DMS153 treated with DMSO at 0.1 percent for 48 hours (cell line): ENCODE results near the gene PTPN2.
"Not testable (repeated sequence)": the region's sequence is repeated elsewhere in the genome, so short reads cannot be mapped to it uniquely, and the experiment has no call there.

ENCODE experiments used
- DNase-seq: peaks from one replicate; lab custom pipeline; 2025; ENCODE audit not compliant: unreplicated experiment; lab: John Stamatoyannopoulos, UW

PTPN2 gene

DNA sequence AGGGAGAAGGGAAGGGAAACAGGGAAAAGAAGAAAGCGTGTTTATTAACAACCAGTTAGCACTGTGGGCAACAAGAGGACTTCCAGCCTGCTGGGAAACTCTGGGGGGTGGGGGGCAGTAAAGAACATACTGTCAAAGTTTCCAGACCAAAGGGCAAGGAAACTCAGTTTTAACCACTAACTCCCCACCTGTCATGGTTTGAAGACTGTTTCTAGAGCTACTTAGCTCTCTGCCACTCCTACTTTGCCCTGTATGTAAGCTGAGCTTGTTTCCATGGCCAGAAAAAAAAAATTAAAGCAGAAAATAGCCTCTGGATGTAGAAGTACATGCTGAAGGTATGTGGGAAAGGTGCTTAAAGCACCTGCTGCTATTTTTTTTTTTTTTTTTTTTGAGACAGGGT lies 11.0 kb upstream of the PTPN2 start:
- no peak for DNase-seq

DNA sequence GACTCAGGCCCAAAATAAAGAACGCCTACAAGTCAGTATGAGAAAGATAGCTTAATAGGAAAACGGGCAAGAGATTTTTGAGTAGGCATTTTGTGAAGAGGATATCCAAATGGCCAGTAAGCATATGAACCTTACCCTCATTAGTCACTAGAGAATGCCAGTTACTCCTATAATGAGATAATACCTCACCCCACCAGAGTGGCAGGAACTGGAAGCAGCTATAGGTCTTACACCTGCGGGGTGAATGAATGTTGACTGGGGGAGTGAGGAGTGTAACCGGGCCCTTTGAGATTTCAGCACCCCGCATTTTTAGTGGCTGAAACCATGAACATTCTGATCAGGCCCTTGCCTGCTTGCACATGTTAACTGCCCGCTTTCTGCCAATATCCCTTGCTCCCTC lies 7.5 kb upstream of the PTPN2 start:
- DNase-seq = no peak

DNA sequence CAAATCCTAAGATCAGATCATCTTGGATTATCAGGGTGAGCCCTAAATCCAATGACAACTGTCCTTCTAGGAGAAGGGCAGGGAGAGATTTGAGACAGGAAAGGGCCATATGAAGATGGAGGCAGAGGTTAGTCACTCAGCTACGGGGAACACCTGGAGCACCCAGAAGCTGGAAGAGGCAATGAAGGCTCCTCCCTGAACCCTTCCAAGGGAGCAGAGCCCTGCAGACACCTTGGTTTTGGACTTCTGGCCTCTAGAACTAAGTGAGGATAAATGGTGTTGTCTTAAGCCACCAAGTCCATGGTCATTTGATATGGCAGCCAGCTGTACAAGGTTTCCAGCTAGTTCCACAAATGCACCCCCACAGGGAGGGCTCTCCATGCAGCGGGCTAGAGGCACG lies 6.9 kb upstream of the PTPN2 start:
- no peak for DNase-seq

DNA sequence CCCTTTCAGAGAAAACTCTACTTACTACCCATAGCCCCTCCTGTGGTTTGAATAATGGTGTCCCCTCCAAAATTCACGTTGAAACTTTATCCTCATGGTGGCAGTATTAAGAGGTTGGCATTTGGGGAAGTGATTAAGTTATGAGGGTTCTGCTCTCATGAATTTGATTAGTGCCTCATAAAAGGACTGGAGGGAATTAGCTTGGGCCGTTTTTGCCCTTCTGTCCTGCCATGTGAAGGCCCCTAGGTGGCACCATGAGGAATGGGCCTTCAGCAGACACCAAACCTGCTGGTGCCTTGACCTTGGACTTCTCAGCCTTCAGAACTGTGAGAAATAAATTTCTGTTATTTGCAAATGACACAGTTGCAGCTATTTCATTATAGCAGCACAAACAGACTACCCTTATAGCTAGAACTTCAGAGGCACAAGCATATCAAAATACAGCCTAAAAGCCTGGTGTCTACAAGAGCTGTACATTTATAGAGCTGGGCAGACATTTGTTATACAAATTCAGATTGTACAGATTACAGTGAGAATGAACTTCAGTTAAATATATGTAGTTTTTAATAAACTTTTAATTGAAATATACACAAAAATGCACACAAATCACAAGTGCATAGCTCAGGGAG lies 2.6 kb upstream of the PTPN2 start:
- no peak for DNase-seq

DNA sequence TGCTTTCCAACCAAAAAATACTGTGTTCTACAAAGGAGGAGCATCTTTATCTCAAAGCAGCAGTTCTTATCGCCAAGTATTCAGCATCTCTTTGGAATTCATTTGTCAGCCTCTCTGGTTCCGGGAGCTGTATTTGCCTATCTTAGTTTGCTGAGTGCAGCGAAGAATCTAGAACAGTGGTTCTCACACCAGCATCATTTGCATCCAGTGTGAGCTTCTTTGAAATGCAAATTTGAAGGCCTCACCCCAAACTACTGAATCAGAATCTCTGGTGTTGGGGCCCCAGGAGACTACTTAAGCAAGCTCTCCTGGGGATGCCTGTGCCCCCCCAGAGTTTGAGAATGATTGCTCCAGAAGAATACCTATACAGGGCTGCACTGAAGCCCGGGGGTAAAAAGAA lies 1.5 kb upstream of the PTPN2 start:
- no peak for DNase-seq

DNA sequence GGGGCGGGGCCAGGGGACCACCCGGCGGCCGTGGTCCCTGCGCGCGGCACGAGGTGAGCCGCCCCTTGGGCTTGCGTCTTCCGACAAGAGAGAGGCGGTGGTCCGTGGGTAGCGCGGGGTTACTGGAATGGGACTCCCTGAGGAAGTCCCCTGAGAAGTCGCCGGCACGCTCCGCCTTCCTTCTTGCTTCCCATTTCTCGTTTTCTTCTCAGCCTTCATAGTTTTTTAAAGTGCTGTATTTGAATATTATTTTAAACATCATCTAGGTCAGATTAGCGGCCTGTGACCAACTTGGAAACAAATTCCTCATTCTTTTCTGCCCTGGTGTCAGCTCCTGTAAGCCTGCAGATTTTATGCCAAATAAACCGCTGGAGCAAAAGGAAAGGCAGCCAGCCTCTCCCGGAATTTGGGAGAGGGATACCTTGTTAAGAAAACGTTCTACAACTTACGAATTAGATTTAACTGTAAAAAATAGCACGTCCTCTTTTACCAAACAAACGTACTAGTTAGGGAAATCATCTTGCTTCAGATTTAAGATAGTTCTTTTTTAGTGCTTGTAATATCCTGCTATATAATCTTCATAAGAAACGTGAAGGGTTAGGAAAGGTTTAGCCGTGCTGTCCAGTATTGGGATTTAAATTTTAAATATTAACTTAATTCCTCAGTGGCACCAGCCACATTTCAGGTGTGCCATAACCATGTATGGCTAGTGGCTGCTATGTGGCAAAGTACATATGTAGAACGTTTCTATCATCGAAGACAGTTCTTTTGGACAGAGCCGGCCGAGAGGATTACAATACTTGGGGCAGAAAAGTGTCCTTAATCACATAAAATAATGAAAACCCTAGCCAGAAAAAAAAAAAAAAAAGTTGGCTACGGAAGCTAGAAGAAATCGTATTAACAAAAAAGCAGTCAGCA lies 628 bp upstream of the PTPN2 start:
- DNase-seq = no peak

DNA sequence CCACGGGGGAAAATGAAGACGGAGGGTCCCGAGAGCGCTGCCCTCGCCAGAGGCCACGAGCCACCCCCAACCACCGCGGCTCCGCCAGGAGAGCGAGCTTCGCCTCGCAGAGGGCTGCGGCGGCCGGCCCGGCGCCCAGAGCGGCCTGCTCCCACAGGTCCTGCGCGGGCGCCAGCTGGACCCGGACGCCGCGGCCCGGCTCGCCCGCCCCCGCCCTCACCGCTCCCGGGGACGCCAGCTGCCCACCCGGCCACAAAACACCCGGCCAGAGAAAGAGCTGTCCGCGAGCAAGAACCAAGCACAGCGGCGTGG lies 709 bp downstream of the PTPN2 start:
- DNase-seq = no peak

DNA sequence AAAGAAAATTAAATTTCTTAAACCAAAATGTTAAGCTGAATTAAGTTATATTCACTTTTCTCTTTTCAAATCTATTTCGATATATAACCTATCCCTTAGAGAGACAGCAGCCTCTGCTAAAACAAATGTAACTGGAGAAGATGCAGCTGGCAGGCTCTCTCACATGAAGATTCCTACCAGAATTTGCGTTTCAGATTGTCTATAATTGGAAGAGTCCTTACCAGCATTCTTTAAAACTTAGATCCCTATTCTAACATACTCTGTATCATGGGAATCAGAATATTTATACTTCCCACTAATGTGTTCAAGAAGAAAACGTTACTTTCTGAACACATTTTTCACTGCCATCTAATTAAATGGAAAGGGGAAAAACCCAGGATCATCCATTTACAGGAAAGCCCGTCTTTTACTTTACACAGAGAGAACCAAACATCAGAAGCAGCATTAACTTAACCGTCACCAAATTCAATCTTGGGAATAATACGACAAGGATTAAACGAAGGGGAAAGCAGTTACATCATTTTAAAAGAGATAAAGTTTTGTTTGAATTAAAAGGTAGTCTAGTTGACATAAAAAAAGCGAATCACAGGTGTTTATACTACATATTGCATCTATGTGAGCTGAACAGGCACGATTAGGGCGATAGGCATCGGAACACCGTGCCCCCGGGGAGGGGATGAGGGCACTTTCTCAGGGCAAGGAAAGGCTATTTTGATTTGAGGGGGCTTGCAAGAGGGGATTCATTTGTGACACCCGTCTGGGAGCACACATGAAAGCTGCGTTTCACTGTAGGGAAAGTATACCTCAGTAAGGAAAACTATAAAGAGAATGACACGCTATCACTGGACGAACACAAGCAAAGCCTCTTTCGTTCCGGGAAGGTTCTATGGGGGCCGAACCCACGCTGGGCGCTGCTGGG lies 1.3 kb downstream of the PTPN2 start:
- DNase-seq = no peak

DNA sequence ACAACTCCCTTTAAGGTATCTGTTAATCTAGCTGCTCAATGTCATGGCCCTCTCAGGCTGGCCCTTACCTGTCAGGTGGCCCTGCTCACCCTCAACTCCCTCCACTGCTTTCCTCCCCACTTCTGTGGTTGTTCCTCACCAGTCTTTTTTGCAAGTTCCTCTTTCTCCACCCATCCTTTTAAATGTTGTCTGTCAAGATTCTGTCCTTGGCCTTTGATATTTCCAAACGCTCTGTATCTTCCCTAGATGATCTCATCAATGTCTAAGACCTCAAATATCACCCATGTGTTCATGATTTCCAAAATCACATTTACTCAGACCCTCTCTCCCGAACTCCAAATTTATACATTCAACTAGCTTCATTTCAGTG lies 3.5 kb downstream of the PTPN2 start:
- no peak for DNase-seq

DNA sequence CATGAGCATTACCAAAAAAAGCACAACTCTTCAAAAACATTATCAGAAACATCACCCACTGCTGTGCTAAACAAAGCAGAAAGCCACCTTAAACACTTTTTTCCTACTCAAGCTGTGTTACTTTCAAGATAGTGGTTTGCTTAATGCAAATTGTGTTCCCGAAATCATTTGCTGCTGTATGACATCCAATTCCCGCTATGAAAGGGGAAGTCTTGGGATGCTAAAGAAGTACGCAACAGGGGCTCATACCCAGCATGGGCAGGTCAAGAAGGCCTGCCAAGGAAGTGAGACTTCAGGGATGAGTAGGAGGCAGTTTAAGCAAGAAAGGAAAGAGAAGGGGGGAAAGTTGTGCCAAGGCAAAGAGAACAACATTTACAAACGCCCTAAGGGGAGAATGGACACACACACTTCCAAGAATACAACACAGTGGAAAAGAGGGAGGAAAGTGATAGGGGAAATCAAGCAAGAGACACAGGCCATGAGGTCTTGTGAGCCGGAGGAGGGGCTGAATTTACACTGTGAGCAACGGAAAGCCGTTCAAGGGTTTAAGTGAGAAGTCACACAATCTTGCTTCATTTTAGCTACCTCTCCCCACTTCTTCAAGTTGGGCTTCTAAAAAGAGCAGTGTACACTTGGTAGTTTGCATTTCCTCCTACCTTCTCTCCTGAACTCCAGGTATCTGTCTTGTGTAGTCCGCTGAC lies 4.0 kb downstream of the PTPN2 start:
- no peak for DNase-seq

DNA sequence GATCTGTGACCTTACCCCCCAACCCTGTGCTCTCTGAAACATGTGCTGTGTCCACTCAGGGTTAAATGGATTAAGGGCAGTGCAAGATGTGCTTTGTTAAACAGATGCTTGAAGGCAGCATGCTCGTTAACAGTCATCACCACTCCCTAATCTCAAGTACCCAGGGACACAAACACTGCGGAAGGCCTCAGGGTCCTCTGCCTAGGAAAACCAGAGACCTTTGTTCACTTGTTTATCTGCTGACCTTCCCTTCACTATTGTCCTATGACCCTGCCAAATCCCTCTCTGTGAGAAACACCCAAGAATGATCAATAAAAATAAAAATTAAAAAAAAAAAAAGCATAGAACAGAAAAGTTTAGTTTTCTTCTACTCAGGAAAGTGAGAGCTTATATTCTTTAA lies 9.0 kb downstream of the PTPN2 start:
- DNase-seq = not testable (repeated sequence)

DNA sequence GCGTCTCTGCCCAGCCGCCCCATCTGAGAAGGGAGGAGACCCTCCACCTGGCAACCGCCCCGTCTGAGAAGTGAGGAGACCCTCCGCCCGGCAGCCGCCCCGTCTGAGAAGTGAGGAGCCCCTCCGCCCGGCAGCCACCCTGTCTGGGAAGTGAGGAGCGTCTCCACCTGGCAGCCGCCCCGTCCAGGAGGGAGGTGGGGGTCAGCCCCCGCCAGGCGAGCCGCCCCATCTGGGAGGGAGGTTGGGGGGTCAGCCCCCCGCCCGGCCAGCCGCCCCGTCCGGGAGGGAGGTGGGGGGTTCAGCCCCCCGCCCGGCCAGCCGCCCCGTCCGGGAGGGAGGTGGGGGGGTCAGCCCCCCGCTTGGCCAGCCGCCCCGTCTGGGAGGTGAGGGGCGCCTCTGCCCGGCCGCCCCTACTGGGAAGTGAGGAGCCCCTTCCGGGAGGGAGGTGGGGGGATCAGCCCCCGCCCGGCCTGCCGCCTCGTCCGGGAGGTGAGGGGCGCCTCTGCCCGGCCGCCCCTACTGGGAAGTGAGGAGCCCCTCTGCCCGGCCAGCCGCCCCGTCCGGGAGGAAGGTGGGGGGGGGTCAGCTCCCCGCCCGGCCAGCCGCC lies 10.0 kb downstream of the PTPN2 start:
- not testable (repeated sequence) for DNase-seq

DNA sequence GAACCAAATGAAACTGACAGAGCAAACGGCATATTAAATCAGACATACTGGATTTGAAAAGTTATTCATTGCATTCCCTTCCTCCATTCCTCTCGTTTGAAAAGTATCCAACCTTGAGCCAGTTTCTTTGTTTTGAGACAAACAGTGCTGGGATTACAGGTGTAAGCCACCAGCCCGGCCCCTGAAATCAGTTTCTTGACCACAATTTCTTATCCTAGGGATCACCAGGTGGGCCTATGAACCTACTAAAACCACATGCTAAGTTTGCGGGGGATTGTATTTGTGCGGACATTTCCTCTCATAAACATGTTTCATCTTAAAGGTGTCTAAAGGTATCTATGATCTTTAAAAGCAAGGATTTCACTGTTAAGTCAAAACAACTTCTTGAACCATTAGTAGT lies 11.6 kb downstream of the PTPN2 start:
- DNase-seq = no peak

DNA sequence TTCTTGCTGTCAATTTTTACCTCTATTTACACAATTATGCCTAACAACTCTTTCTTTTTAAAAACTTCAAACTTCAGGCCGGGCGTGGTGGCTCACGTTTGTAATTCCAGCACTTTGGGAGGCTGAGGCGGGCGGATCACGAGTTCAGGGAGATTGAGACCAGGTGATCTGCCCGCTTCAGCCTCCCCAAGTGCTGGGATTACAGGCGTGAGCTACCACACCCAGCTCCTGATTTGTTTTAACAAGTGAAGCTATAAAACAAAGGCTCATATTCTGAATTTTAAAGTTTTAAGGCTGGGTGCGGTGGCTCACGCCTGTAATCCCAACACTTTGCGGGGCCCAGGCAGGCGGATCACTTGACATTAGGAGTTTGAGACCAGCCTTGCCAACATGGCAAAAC lies 15.5 kb downstream of the PTPN2 start:
- no peak for DNase-seq

DNA sequence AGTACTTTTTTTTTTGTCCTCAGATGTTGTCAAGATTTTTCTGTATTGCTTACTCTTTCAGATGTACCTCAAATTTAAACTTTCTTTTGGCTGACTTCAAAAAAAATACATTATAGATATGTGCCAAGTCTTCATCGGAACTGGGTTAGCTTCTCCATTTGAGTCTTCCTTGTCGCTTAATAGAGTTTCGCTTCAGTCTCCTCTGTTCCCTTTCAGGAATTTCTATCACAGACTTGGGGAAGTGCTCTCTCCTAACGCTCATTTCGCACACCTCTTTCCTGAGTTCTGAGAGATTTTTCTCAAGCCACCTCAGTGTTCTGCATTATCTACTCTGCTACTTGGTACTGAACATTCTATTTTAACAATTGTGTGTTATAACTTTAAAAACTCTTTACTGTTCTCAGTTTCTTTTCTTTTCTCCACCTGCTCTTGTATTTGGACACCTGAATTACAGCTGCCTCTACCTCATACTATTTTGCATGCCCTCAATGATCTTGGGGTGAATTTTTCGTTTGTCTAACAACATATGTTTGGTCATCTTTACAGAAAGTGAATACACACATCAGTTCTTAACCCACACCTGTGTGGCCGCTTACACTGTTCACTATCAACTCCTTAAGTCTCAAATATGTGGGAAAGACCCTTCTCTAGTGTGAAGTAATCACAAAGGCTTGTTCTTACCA lies 16.5 kb downstream of the PTPN2 start:
- DNase-seq = no peak

DNA sequence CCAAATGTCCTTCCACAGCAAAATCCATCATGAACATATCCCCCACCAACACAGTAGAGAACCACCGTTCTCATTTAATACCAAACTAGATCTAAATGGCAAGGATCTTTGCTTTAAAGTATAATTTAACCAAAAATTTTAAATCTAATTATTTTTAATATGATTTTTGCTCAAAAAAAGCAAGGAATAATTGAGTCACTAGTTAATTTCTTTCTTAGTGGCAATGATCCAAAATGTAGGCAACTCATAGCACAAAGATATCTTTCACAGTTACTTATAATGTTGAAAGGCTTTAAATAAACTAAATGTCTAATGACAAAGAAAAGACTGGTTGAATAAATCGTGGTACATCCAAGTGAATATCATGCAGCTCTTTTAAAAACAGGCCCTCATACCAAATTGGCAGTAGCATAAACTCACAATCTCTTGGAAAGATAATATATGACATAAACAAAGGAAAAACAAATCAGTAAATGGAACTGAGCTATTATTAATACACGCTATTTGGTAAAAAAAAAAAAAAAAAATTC lies 20.3 kb downstream of the PTPN2 start:
- no peak for DNase-seq

DNA sequence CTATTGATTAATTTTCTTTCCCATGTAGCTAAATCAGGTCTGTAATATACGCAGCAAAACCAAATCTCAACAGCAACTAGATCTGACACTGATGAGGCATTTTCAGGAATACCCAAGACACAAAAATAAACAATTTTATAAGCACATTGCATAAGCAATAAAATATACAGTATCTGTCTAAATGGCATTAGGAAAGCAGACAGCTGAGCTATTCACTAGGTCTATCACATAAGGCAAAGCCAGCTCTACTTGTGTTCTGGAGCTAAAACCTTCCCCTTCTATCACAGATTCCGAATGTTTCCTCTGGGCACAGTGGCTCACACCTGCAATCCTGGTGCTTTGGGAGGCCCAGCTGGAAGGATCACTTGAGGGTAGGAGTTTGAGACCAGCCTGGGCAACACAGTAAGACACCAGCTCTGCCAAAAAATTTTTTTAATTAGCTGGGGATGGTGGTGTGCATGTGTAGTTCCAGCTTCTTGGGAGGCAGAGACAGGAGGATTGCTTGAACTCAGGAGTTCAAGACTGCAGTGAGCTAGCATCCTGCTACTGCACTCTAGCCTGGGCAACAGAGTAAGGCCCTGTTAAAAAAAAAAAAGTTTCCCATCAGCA lies 21.1 kb downstream of the PTPN2 start:
- no peak for DNase-seq

DNA sequence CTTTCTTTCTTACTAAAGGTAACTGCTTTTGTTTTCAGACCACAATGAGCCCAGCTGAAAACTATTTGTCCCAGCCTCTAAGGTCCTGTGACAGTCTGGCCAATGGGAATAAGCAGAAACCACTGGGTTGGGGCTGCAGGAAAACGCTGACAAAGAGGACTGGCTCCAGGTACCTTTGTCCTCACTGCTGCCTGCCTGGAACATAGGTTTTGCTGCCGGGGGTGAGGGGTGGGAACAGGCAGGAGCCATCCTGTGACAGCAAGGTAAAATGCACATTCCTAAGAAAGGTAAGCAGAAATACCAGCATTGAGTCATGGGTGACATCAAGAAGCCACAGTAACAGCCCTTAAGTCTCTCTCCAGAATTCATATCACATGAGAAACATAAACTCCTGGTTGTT lies 21.6 kb downstream of the PTPN2 start:
- no peak for DNase-seq

DNA sequence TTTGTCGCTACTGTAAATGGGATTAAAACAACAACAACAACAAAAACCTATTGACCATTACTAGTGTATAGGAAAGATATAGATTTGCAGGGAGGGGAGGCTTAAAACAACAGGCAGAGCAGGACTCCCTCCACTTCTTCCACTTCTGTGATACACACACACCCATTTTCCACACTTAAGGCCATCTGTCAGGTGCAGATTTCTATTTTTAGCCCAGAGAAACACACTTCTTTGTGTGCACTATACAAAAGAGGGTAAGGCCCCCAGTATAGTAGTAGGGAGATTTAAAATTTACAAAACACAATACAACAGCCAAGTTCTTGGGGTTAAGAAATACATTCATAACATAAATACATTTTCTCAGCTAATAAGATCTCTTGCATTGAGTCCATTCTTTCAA lies 22.4 kb downstream of the PTPN2 start:
- no peak for DNase-seq

DNA sequence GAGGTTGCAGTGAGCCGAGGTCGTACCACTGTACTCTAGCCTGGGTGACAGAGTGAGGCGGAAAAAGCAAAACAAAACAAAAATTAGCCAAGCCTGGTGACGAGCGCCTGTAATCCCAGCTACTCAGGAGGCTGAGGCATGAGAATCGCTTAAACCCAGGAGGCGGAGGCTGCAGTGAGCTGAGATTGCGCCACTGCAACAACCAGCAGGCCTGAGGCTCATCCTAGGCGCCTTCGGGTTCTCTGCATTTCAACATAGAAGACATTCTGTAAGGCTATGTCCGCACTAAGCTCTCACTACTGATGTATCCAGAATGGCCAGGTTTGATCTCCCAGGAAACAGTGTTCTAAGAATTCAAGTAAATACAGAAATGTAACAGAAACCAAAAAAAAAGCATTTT lies 23.5 kb downstream of the PTPN2 start:
- no peak for DNase-seq
